Measurements from ENCODE around the gene KRT17. TPM values are rescaled to one million over a fixed set of nuclear protein-coding genes. Genes with fewer than 3 reads are reported as not detected.
"Not testable (repeated sequence)": the region's sequence is repeated elsewhere in the genome, so short reads cannot be mapped to it uniquely, and the experiment has no call there.

KRT17 gene
- total RNA-seq, 4 donors from 2014 or later: 1.5 TPM; not detected in 3

- H3K27ac ChIP-seq: no peak overlapping the region
- H3K27me3 ChIP-seq: no peaks in the 10 kb centered on the region
- no peaks in the 10 kb centered on the region for H3K9me3 ChIP-seq
- no peaks in the 10 kb centered on the region for H3K4me1 ChIP-seq
- no peak overlapping the region for H3K4me3 ChIP-seq
- H3K36me3 ChIP-seq: no peaks in the 10 kb centered on the region
- WGBS, 2 donors: 85 to 92% methylated on average over 2 of the region's 2 CpGs
- TF ChIP-seq, protein P1, sequence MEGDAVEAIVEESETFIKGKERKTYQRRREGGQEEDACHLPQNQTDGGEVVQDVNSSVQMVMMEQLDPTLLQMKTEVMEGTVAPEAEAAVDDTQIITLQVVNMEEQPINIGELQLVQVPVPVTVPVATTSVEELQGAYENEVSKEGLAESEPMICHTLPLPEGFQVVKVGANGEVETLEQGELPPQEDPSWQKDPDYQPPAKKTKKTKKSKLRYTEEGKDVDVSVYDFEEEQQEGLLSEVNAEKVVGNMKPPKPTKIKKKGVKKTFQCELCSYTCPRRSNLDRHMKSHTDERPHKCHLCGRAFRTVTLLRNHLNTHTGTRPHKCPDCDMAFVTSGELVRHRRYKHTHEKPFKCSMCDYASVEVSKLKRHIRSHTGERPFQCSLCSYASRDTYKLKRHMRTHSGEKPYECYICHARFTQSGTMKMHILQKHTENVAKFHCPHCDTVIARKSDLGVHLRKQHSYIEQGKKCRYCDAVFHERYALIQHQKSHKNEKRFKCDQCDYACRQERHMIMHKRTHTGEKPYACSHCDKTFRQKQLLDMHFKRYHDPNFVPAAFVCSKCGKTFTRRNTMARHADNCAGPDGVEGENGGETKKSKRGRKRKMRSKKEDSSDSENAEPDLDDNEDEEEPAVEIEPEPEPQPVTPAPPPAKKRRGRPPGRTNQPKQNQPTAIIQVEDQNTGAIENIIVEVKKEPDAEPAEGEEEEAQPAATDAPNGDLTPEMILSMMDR (IDR thresholded peaks at IDR 0.05): no peak
- TF ChIP-seq EP300 (IDR thresholded peaks at IDR 0.05) (no peak), POLR2A (IDR thresholded peaks at IDR 0.05) (no peak)
- DNase-seq (ENCODE audit: low spot score in 2 of 2): no peak
Measured at GRCh38 chr17:41621916-41622315, 2.5 kb downstream of the KRT17 start.

- not testable (repeated sequence) for H3K4me1 ChIP-seq; DNase-seq (ENCODE audit: low spot score in 2 of 2); H3K36me3 ChIP-seq; H3K4me3 ChIP-seq; H3K27ac ChIP-seq; H3K27me3 ChIP-seq; H3K9me3 ChIP-seq
- WGBS, 2 donors: 91 to 95% methylated on average over 11 of the region's 11 CpGs
Measured at GRCh38 chr17:41621435-41621817, 2.9 kb downstream of the KRT17 start.

- Histone ChIP-seq H3K27me3 (no peaks in the 10 kb centered on the region), H3K9me3 (no peaks in the 10 kb centered on the region), H3K36me3 (no peaks in the 10 kb centered on the region), H3K4me1 (no peaks in the 10 kb centered on the region), H3K27ac (no peak overlapping the region), H3K4me3 (no peak overlapping the region)
- DNase-seq (ENCODE audit: low spot score in 2 of 2): no peak
- 76 to 78% methylated on average over 21 of the region's 21 CpGs for WGBS, 2 donors
- no peak for TF ChIP-seq EP300 (IDR thresholded peaks at IDR 0.05)
- TF ChIP-seq, protein P1 (IDR thresholded peaks at IDR 0.05): no peak
- TF ChIP-seq POLR2A (IDR thresholded peaks at IDR 0.05): no peak
Measured at GRCh38 chr17:41620583-41621434, 3.6 kb downstream of the KRT17 start.

DNA sequence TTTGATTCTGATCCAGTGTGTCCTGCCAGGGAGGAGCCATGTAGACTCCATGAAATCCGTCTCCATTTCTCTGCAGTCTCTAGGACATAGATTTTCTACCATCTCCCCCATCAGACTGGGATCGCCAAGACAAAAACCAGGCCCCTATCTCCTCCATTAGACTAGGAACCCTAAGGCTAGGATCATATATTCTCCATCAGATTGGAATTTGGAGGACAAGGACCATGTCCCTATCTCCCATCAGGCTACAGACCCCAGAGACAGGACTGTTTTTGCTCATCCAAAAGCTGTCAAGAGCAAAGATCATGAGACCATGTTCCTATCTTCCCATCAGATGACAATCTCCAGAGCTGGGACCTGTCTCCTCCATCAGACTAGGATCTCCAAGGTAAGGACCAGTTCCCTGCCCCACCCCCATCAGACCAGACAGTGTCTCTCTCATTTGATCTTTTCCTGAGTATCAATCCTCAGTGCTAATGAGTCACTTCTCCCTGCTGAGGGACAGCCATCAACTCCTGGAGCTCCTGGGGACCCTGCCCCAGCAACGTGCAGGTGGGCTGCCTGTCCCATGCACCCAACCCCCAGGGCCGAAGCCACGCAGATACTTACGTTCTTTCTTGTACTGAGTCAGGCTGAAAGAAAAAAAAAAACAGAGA, 4.3 kb downstream of the KRT17 start:
- not testable (repeated sequence) for H3K4me3 ChIP-seq; H3K27ac ChIP-seq; DNase-seq (ENCODE audit: low spot score in 2 of 2); H3K9me3 ChIP-seq; H3K36me3 ChIP-seq; H3K4me1 ChIP-seq; H3K27me3 ChIP-seq
- 83 to 91% methylated on average over 6 of the region's 6 CpGs for WGBS, 2 donors

DNA sequence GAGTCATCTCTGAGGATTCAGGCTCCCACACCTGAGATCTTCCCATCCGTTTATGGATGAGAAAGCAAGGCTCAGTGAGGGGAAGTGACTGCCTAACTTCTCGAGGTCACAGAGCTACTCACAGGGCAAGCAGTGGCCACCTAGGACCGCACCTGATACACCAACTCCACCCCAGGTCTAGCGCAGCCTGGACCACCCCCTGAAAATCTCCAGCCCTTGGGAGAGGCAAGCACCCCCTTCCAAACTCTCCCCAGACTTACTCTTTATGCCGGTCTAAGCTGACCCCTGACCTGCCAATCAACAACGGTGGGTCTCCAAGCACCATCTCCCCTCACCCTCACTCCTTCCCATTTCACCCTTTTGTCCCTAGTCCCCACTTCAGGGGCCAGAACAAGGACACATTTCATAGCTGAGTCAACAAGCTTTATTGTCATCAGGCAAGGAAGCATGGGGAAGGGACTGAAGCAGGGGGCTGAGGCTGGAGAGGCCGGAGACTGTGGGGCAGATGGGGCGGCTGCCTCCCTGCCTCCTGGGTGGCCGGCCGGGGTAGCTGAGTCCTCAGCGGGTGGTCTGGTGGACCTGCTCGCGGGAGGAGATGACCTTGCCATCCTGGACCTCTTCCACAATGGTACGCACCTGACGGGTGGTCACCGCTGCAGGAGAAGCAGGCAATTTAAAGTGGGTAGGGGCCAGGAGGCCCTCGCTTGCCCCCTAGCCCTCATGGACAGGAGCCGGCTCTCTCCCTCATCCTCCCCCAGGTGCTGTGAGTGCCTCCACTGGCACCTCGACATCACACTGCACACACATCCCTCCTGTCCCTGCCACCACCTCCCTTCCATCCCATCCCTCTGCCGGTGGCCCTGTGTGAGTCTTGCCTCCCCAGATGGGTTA, 5.1 kb downstream of the KRT17 start:
- H3K27ac ChIP-seq: no peak overlapping the region
- no peak for TF ChIP-seq POLR2A (IDR thresholded peaks at IDR 0.05)
- TF ChIP-seq, protein P1 (IDR thresholded peaks at IDR 0.05): no peak
- no peak for TF ChIP-seq EP300 (IDR thresholded peaks at IDR 0.05)
- no peak for DNase-seq (ENCODE audit: low spot score in 2 of 2)

More for the DNA sequence above, 5.1 kb downstream of the KRT17 start:
- no peaks in the 10 kb centered on the region for H3K36me3 ChIP-seq
- H3K9me3 ChIP-seq: no peaks in the 10 kb centered on the region
- no peaks in the 10 kb centered on the region for H3K27me3 ChIP-seq
- no peaks in the 10 kb centered on the region for H3K4me1 ChIP-seq
- no peak overlapping the region for H3K4me3 ChIP-seq
- 61 to 79% methylated on average over 7 to 20 of the region's 20 CpGs for WGBS, 2 donors
